GM08714 (cell line): ENCODE data around the gene STK38.

Source experiments
- H3K4me3 ChIP-seq: fragments of 200-500 bp; sonication (Bioruptor generic); 2 replicates; pipeline ENCODE4 v1.5.1; 2014; ENCODE audit warnings: mild to moderate bottlenecking, low read length, inconsistent platforms
- ZNF274 ChIP-seq: IDR thresholded peaks from 2 replicates; pipeline ENCODE4 v1.6.1; 2012; ENCODE audit warnings: mild to moderate bottlenecking, low read depth, low read length

Gene STK38

GRCh38 chr6:36519352-36519751 lies 27.9 kb downstream of the STK38 start:
- no peak overlapping the region for H3K4me3 ChIP-seq
- no peak for TF ChIP-seq ZNF274

GRCh38 chr6:36517408-36517807 lies 29.9 kb downstream of the STK38 start:
- no peak for TF ChIP-seq ZNF274
- H3K4me3 ChIP-seq = no peak overlapping the region

DNA sequence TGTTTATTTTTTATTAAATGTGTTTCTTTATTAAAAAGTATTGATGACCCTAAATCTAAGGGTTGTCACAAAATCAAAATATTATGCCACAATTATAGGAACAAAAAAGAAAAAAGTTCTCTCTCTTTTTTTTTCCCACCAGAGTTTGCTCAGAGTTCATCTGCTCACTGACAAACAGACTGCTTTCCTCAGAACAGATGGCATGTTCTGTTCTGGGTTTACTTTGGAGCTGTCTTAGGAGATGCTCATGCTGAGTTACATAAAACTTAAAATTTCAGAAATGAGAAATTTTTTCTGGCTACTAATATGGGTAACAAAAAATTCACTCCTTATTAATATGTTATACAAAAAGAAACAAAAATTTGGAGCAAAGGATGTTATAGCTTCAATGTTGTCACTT lies 30.3 kb downstream of the STK38 start:
- no peak for TF ChIP-seq ZNF274
- H3K4me3 ChIP-seq = no peak overlapping the region

DNA sequence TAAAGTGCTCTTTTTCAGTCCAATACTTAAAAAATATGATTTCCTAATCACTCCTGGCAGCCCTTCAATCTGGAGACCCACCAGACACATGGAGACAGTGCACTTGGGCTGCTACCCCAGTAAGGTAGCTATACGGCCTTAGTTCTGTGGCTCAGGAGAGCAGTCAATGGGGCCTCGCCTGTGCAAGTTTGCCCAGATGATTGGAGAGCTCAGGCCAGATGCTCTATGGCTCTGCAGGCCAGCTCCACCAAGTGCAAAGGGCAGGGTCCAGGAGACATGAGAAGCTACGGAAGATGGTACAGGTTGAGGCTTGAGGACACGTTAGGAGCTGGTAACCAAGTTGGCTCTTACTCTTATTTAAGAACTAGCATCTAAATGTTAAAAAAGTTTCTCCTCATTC lies 30.7 kb downstream of the STK38 start:
- no peak overlapping the region for H3K4me3 ChIP-seq
- no peak for TF ChIP-seq ZNF274

- TF ChIP-seq ZNF274 = no peak
- no peak overlapping the region for H3K4me3 ChIP-seq
Observed at GRCh38 chr6:36515844-36516243, 31.4 kb downstream of the STK38 start.

DNA sequence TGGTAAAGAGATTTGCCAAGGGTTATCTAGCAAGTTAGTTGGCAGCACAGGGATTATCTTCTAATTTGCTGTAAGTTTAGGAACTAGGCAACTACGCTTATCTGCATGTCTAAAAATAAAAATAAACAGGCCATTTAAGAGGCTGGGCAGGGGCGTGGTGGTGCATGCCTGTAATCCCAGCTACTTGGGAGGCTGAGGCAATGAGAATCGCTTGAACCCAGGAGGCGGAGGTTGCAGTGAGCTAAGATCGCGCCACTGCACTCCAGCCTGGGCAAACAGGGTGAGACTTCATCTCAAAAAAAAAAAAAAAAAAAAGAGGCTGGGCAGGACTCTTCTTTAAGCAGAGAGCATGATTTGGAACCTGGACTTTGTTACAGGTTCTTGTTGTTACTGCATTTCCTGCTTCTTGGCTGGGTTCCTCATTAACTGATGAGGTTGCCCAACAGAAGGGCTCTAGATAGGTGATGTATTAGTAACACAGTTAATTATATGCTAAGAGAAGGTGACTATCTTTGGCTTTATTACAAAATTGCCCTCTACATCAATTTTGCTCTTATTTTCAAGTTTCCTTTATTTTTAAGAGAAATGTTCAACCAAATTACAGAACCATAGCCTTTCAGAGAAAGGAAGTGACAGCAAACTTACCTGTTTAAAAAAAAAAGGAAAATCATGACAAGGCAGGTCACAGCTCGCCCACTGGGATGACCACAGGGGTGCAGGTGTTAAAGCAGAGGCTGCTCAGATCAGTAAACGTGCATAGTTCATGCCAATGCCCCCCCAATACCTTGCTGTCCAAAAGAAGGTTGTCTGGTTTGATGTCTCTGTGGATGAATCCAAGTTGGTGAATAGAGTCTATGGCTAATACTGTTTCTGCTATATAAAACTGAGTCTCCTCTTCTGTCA lies 32.5 kb downstream of the STK38 start:
- H3K4me3 ChIP-seq = no peak overlapping the region
- no peak for TF ChIP-seq ZNF274

DNA sequence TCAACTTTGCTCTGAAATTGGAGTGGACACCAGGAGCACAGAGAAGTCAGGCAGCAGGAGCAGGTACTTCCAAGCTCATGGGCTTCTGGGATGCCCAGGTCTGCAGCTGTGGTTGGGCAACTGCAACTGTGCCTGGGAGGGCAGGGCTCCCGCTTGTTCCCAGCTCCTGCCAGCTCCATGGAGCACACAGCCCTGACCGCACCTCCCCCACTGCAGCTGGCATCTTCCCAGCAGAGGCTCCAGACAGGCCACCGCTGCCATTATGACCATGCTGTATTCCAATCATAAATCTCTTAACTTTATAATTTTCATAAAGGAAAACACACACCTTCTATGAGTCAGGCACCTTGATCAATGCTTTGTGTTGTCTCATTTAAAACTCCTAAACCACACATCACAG lies 36.9 kb downstream of the STK38 start:
- no peak overlapping the region for H3K4me3 ChIP-seq
- TF ChIP-seq ZNF274 = no peak

- H3K4me3 ChIP-seq = no peak overlapping the region
Observed at GRCh38 chr6:36508532-36508931, 38.7 kb downstream of the STK38 start.

DNA sequence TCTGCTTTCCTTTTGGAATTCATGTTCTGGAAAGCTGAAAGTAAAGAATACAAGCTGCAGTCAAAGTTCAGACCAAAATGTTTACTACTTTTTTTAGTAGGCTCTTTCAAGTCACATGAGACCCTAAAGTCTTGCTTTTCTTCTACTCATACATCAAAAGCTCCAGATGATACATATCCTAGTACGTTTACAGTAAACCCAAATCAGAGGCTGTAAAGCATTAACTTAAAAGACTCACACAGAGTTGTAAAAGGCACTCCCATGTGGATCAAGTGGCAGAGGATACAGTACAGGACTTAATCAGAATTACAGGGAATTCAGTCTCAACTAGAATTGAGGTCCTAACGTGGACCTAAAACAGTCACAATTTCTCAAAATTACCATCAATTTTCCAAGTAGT lies 40.7 kb downstream of the STK38 start:
- no peak for TF ChIP-seq ZNF274
- H3K4me3 ChIP-seq = no peak overlapping the region

More at GRCh38 chr6:36508532-36508931, 38.7 kb downstream of the STK38 start:
- TF ChIP-seq ZNF274 = no peak

DNA sequence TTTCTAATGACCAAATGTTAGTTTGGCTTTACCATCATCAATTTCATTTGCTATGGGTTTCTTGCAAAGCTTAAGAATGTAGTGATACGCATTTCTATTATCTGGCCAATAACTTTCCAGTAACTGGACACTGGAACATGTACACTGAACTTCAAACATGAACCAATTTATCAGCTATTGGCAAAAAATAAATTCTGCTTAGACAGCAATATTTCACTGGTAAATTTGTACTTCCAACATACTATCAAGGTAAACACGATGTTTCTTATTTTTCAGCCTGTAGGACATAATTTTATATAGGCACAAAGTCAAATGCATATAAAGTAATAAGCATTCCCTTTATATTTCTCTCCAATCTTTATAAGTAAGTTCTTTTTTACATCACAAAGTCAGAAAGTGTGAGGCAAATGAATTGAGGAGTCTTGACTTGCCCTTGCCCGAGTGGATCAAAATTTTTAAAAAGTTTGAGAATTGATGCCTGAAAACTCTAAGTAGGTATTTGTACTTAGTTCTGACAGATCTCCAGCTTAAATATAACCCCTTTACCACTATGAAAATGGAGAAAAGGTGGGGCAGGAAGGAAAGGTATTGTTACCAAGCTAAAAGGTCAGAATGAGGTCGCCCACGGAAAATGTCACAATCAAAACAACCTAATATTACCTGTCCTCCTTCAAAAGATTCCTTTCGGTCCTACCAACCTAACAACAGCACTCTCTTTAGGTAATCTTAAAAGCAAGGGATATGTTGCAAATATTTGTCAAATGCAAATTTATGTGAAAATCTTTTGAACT lies 41.3 kb downstream of the STK38 start:
- no peak for TF ChIP-seq ZNF274
- no peak overlapping the region for H3K4me3 ChIP-seq

- no peak for TF ChIP-seq ZNF274
Observed at GRCh38 chr6:36504982-36505381, 42.3 kb downstream of the STK38 start.

DNA sequence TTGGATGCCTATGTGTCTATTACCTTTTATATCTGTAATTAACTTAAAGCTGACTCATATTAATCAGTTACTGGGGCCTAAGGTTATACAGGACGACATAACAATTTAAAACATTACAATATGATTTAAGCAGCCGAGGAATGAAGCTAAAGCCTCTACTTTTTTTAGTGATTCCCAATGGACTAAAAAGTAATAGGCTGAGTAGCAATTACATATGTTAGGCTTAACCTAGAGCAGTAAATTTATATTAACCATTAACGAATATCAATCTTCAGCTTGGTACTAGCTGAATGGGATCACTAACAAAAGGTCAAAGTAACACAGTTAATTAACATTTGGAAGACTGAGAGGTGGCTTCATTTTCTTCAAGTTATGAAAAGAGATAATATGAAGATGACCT lies 43.1 kb downstream of the STK38 start:
- no peak overlapping the region for H3K4me3 ChIP-seq
- no peak for TF ChIP-seq ZNF274

More at GRCh38 chr6:36504982-36505381, 42.3 kb downstream of the STK38 start:
- no peak overlapping the region for H3K4me3 ChIP-seq

DNA sequence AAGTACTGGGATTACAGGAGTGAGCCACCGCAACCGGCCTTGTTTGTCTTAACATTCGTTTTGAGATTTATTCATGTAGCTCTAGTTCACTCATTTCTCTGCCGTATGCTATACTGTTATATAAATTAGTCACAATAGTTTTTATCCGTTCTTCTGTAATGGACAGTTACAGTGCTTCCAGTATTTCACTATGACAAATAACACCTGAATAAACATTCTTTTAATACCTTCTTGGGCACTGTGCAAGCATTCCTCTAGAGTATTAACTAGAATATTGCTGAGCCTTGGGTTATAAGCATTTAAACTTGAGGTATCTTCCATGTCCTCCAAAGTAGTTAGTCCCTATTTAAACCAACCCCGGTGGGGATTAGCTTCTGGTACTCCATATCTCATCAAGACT lies 45.6 kb downstream of the STK38 start:
- H3K4me3 ChIP-seq = no peak overlapping the region
- no peak for TF ChIP-seq ZNF274

DNA sequence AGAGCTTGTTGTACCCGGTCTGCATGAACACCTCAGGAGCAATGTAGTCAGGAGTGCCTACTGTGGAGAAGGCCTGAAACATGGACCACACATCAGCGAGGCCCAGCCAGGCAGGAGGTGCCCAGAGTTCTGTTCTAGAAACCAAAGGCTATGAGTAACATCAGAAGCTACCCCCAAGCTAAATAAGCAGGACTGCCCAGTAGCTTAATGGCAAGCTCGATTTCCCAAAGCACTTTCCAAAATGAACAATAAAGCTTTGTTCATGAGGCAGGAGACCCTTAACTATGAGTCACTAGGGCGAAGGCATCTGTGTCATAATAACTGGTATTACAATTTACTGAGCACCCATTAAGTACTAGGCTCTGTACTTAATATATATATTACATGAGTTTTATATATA lies 47.4 kb downstream of the STK38 start:
- H3K4me3 ChIP-seq = no peak overlapping the region
- no peak for TF ChIP-seq ZNF274

DNA sequence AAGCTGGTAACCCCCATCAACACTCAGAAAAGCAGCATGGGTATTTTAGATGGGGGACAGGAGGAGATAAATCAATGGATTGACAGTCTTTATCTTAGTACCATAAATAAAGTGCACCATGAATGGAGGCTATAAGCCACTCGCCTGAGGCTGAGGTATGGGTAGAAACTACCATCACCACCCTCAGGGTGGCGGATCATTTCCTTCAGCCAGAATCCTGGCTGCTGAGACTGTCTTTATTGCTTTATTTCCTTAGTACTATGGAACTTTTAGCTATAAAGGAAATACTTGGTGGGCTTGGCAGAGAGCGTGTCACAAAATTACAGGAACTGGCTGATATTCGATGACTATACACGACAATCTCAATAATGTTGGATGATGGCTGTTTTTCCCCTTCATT lies 52.2 kb downstream of the STK38 start:
- no peak for TF ChIP-seq ZNF274
- no peak overlapping the region for H3K4me3 ChIP-seq
